ENCODE measurements around the gene EDN2.

GRCh38 chr1:41450747-41451285 lies 33.7 kb downstream of the EDN2 start:
- TF ChIP-seq SRF (IDR thresholded peaks at IDR 0.05; ENCODE audit: low read depth, low read length) (no peak), HDAC2 (IDR thresholded peaks at IDR 0.05; ENCODE audit: borderline replicate concordance in 1 of 2, low read depth in 2 of 2, low read length in 2 of 2) (no peak), RBBP5 (IDR thresholded peaks at IDR 0.05; ENCODE audit: borderline replicate concordance, low read depth, low read length) (no peak), POLR2A (IDR thresholded peaks at IDR 0.05; ENCODE audit: control extremely low read depth in 1 of 2, low read depth in 2 of 2, low read length in 2 of 2) (no peak), GABPA (IDR thresholded peaks at IDR 0.05; ENCODE audit: borderline replicate concordance, insufficient read depth, low read length) (no peak), SP1 (IDR thresholded peaks at IDR 0.05; ENCODE audit: low read depth, low read length) (no peak), YY1 (IDR thresholded peaks at IDR 0.05; ENCODE audit: low read depth, low read length) (no peak), EP300 (IDR thresholded peaks at IDR 0.05; ENCODE audit: borderline replicate concordance in 1 of 2, low read depth in 2 of 2, low read length in 2 of 2) (no peak), CTCF (IDR thresholded peaks at IDR 0.05; ENCODE audit: control extremely low read depth in 1 of 3, insufficient read depth in 1 of 3, low read depth in 1 of 3, low read length in 3 of 3) (no peak), KDM1A (IDR thresholded peaks at IDR 0.05; ENCODE audit: borderline replicate concordance, low read length) (no peak)
